Tibial nerve (tissue), 4 donors: Measurements from ENCODE around the gene CMTM5.
"Not testable (repeated sequence)": the region's sequence is repeated elsewhere in the genome, so short reads cannot be mapped to it uniquely, and the experiment has no call there.

Experiments used
- CTCF ChIP-seq, 5 experiments: fragments of 200-600 bp in 3 of 5; fragments of 450-650 bp in 2 of 5; sonication (generic) in 3 of 5; IDR thresholded peaks; one replicate each; pipeline ENCODE4 v1.5.1; 2016 to 2019; ENCODE audit warnings: antibody characterized with exemption in 5 of 5, mild to moderate bottlenecking in 3 of 5, moderate library complexity in 2 of 5
- EP300 ChIP-seq, 2 donors: sonication (generic); formaldehyde crosslinking; IDR thresholded peaks; one replicate each; pipeline ENCODE4 v1.6.1; 2017; ENCODE audit warnings: antibody characterized with exemption in 2 of 2, mild to moderate bottlenecking in 1 of 2
- POLR2A ChIP-seq, 2 donors: fragments of 450-650 bp; IDR thresholded peaks; one replicate each; pipeline ENCODE4 v1.6.1; 2017; ENCODE audit warnings: antibody characterized with exemption in 2 of 2, mild to moderate bottlenecking in 2 of 2, moderate library complexity in 2 of 2

GRCh38 chr14:23386266-23386657 is 9.4 kb downstream of the CMTM5 start:
- not testable (repeated sequence) for TF ChIP-seq CTCF, POLR2A, EP300 (IDR thresholded peaks at IDR 0.05)
